K562 (cell line): ENCODE data around the gene EEPD1. TPM values are rescaled to one million over a fixed set of nuclear protein-coding genes. Genes with fewer than 3 reads are reported as not detected.

ENCODE experiments used
- ATAC-seq: fragments of 200-7000 bp; cut with Tn5 transposase; 3 replicates; pipeline ENCODE4 v1.9.1; 2020; ENCODE audit warnings: moderate library complexity
- BruUV-seq: library from RNA; stranded (reverse); fragments of 400-500 nt; replicated peaks from 2 replicates; lab custom pipeline; 2021; lab: Mats Ljungman, UMichigan
- CTCF ChIA-PET: fragments of 300-600 bp; formaldehyde crosslinking; extraction: SDS; loops from one replicate; lab custom pipeline; 2021; ENCODE audit warnings: low intra/inter-chr PET ratio; lab: Yijun Ruan, JAX
- POLR2A ChIA-PET: fragments of 300-600, 350-650 bp; sonication (Branson Sonifier 250); formaldehyde crosslinking; extraction: SDS; loops from one replicate; lab custom pipeline; 2021; ENCODE audit warnings: antibody characterized with exemption, inconsistent platforms; lab: Yijun Ruan, JAX
- DNase-seq, 4 experiments: peaks; one replicate each; pipeline versions ENCODE4 v3.0.0 to v3.0.0-alpha.2; 2011 to 2018; ENCODE audit warnings: low spot score in 3 of 4, mixed read lengths in 3 of 4; ENCODE audit errors: extremely low read depth in 1 of 4
- FAIRE-seq: peaks from 2 replicates; lab custom pipeline; 2011; peaks lifted over from hg19 to GRCh38; lab: Jason Lieb, UNC
- H2AFZ ChIP-seq: 2 replicates; pipeline ENCODE4 v1.6.0; 2011; ENCODE audit warnings: low read depth, low read length, control low read depth, inconsistent platforms
- H3K27ac ChIP-seq: fragments of 200-600 bp; 3 replicates; pipeline ENCODE4 v1.8.0; 2011; ENCODE audit warnings: low read depth, mild to moderate bottlenecking, control low read depth, inconsistent platforms, low read length, moderate library complexity, mixed read lengths; ENCODE audit errors: extremely low read depth
- H3K27me3 ChIP-seq, 2 experiments: fragments of 300-600 bp in 1 of 2; 2 replicates in 1 of 2; 3 replicates in 1 of 2; pipeline versions ENCODE4 v1.6.0 to v1.8.0; 2011; ENCODE audit warnings: inconsistent platforms in 2 of 2, low read length in 2 of 2, mild to moderate bottlenecking in 1 of 2, mixed read lengths in 1 of 2, moderate library complexity in 1 of 2; ENCODE audit not compliant: control insufficient read depth in 2 of 2, insufficient read depth in 2 of 2
- H3K36me3 ChIP-seq: fragments of 300-600 bp; 3 replicates; pipeline ENCODE4 v1.8.0; 2011; ENCODE audit warnings: mild to moderate bottlenecking, low read length, inconsistent platforms; ENCODE audit not compliant: control insufficient read depth, insufficient read depth
- H3K4me1 ChIP-seq, 2 experiments: fragments of 200-600 bp in 1 of 2; replicated peaks in 1 of 2; 2 replicates in 1 of 2; 3 replicates in 1 of 2; pipeline versions ENCODE4 v1.5.1 to v1.8.0; 2011; ENCODE audit warnings: inconsistent platforms in 2 of 2, low read length in 2 of 2, mild to moderate bottlenecking in 1 of 2, mixed read lengths in 1 of 2, moderate library complexity in 1 of 2; ENCODE audit not compliant: control insufficient read depth in 2 of 2, insufficient read depth in 2 of 2
- H3K4me2 ChIP-seq: 2 replicates; pipeline ENCODE4 v1.6.1; 2011; ENCODE audit warnings: low read length, control low read depth, inconsistent platforms, mixed read lengths; ENCODE audit not compliant: insufficient read depth
- H3K4me3 ChIP-seq: fragments of 200-600 bp; sonication (generic), shearing (Covaris generic); 2 replicates; pipeline ENCODE4 v1.5.1; 2016; ENCODE audit warnings: control low read depth, inconsistent platforms
- H3K79me2 ChIP-seq: fragments of 200-600 bp; 3 replicates; pipeline ENCODE4 v1.8.0; 2011; ENCODE audit warnings: low read length, inconsistent platforms; ENCODE audit not compliant: control insufficient read depth, insufficient read depth
- H3K9ac ChIP-seq, 2 experiments: 2 replicates each; pipeline versions ENCODE4 v1.6.0 to v1.6.1; 2011; ENCODE audit warnings: low read depth in 2 of 2, low read length in 2 of 2, control low read depth in 1 of 2, inconsistent platforms in 1 of 2, mild to moderate bottlenecking in 1 of 2, mixed read lengths in 1 of 2; ENCODE audit not compliant: insufficient read depth in 1 of 2
- H3K9me1 ChIP-seq: one replicate; pipeline ENCODE4 v1.6.0; 2011; ENCODE audit warnings: inconsistent platforms, mild to moderate bottlenecking, low read length, moderate library complexity; ENCODE audit not compliant: control insufficient read depth, insufficient read depth
- H3K9me3 ChIP-seq: replicated peaks from 2 replicates; pipeline ENCODE4 v1.5.1; 2011; ENCODE audit warnings: low read depth, low read length, inconsistent platforms; ENCODE audit not compliant: control insufficient read depth, insufficient read depth
- H4K20me1 ChIP-seq: replicated peaks from 2 replicates; pipeline ENCODE4 v1.6.1; 2011; ENCODE audit warnings: low read length, inconsistent platforms, mixed read lengths; ENCODE audit not compliant: control insufficient read depth, insufficient read depth
- CREB3 ChIP-seq: fragments of 450-650 bp; conservative IDR thresholded peaks from 2 replicates; pipeline ENCODE4 v1.6.1; 2016; ENCODE audit warnings: missing genetic modification characterization, low read depth, mild to moderate bottlenecking, missing compliant biosample characterization, moderate library complexity
- CTBP1 ChIP-seq: fragments of 450-650 bp; IDR thresholded peaks from 2 replicates; pipeline ENCODE4 v1.6.1; 2016; ENCODE audit warnings: borderline replicate concordance
- ESRRA ChIP-seq: fragments of 450-650 bp; IDR thresholded peaks from 2 replicates; pipeline ENCODE4 v1.6.1; 2014; ENCODE audit warnings: low read depth, mild to moderate bottlenecking, moderate library complexity, borderline replicate concordance
- GMEB1 ChIP-seq: fragments of 250-450 bp; sonication (Bioruptor Pico); IDR thresholded peaks from 2 replicates; pipeline ENCODE4 v1.4.0; 2020; ENCODE audit warnings: mild to moderate bottlenecking
- HMG20B ChIP-seq: fragments of 250-450 bp; sonication (Bioruptor Pico); IDR thresholded peaks from 2 replicates; pipeline ENCODE4 v1.5.0; 2021; ENCODE audit warnings: mild to moderate bottlenecking
- MTF1 ChIP-seq: fragments of 250-450 bp; sonication (Bioruptor Pico); IDR thresholded peaks from 2 replicates; pipeline ENCODE4 v1.9.0; 2021; ENCODE audit warnings: moderate library complexity, mild to moderate bottlenecking, inconsistent platforms, borderline replicate concordance
- NCOA4 ChIP-seq: fragments of 450-650 bp; IDR thresholded peaks from 2 replicates; pipeline ENCODE4 v1.6.1; 2018; ENCODE audit warnings: mild to moderate bottlenecking; ENCODE audit not compliant: partially characterized antibody
- NFYB ChIP-seq: IDR thresholded peaks from 2 replicates; pipeline ENCODE4 v1.6.1; 2011; ENCODE audit warnings: mild to moderate bottlenecking, moderate library complexity; ENCODE audit not compliant: insufficient read length; ENCODE audit errors: extremely low read depth
- PML ChIP-seq: IDR thresholded peaks from 2 replicates; pipeline ENCODE4 v1.6.1; 2012; ENCODE audit warnings: low read length, inconsistent platforms
- RBBP5 ChIP-seq: fragments of 200-600 bp; sonication (generic); IDR thresholded peaks from 2 replicates; pipeline ENCODE4 v1.6.1; 2012; ENCODE audit warnings: borderline replicate concordance, mild to moderate bottlenecking, low read length, control low read depth, inconsistent platforms; ENCODE audit not compliant: insufficient read depth, poor library complexity, severe bottlenecking
- RFX7 ChIP-seq: fragments of 250-450 bp; sonication (Bioruptor Pico); IDR thresholded peaks from 2 replicates; pipeline ENCODE4 v1.5.1; 2021; ENCODE audit warnings: mild to moderate bottlenecking
- RHOXF2B ChIP-seq: fragments of 250-450 bp; sonication (Bioruptor Pico); conservative IDR thresholded peaks from 2 replicates; pipeline ENCODE4 v1.5.1; 2021
- SETDB1 ChIP-seq: IDR thresholded peaks from one replicate; pipeline ENCODE4 v1.6.1; 2012; ENCODE audit warnings: low read length, control low read depth, inconsistent platforms
- TAF1 ChIP-seq: IDR thresholded peaks from 2 replicates; pipeline ENCODE4 v1.6.1; 2011; ENCODE audit warnings: mild to moderate bottlenecking, low read length, moderate library complexity; ENCODE audit not compliant: insufficient read depth, control insufficient read depth, severe bottlenecking; ENCODE audit errors: extremely low read depth
- YY1 ChIP-seq, 3 experiments: IDR thresholded peaks; 2 replicates each; pipeline ENCODE4 v1.6.1; 2011; ENCODE audit warnings: low read length in 2 of 3, mild to moderate bottlenecking in 2 of 3, moderate library complexity in 2 of 3, borderline replicate concordance in 1 of 3, control low read depth in 1 of 3, low read depth in 1 of 3; ENCODE audit not compliant: insufficient read depth in 3 of 3, insufficient replicate concordance in 2 of 3, control insufficient read depth in 1 of 3, insufficient read length in 1 of 3; ENCODE audit errors: extremely low read depth in 1 of 3
- ZHX1 ChIP-seq: fragments of 150-350 bp; conservative IDR thresholded peaks from 2 replicates; pipeline ENCODE4 v1.6.1; 2014; ENCODE audit warnings: low read length
- ZNF232 ChIP-seq: sonication (generic); formaldehyde crosslinking; IDR thresholded peaks from 2 replicates; pipeline ENCODE4 v1.8.0; 2022; ENCODE audit warnings: mild to moderate bottlenecking, missing genetic modification reagents
- ZNF780A ChIP-seq: fragments of 250-450 bp; sonication (Bioruptor Pico); IDR thresholded peaks from 2 replicates; pipeline ENCODE4 v1.5.0; 2021; ENCODE audit warnings: mild to moderate bottlenecking
- ZSCAN32 ChIP-seq: fragments of 450-650 bp; formaldehyde crosslinking; IDR thresholded peaks from 2 replicates; pipeline ENCODE4 v1.4.0; 2020; ENCODE audit warnings: mild to moderate bottlenecking, moderate library complexity
- WGBS: fragments of 100-300 bp; shearing (Covaris generic); methylation state at CpG from one replicate; pipeline ENCODE4 v1.1.6; 2016; ENCODE audit warnings: low coverage, mixed read lengths; ENCODE audit not compliant: insufficient coverage; ENCODE audit errors: missing lambda C conversion rate; 5-methylcytosine and 5-hydroxymethylcytosine counted together
- in situ Hi-C: fragments of 300-500 bp; cut with MboI; formaldehyde crosslinking; loops from 4 replicates; pipeline ENCODE4 v1.15.0; 2018; ENCODE audit warnings: inconsistent platforms, mixed read lengths
- intact Hi-C: fragments of 100-400 bp; cut with micrococcal nuclease; formaldehyde crosslinking; loops from 2 replicates; pipeline ENCODE4 v1.14.2; 2022
- polyA plus RNA-seq, 8 experiments: library from polyadenylated mRNA; depleted of rRNA in 4 of 8; stranded (reverse) in 5 of 8; unstranded in 3 of 8; fragments of >200 nt; fragmentation: Nextera tagmentation in 2 of 8; fragmentation: Illumina TruSeq in 1 of 8; extraction: Ambion mirVana in 2 of 8; extraction: Trizol in 1 of 8; gene quantifications; 2 replicates each; pipeline versions ENCODE4 v1.2.1 to v1.2.3, GENCODE V29; 2011 to 2014; ENCODE audit warnings: inconsistent platforms in 1 of 8, missing spikeins in 1 of 8
- total RNA-seq, 7 experiments: library from RNA; depleted of rRNA in 6 of 7; stranded (reverse); fragments of >200 nt in 6 of 7; fragmentation: Illumina TruSeq in 2 of 7; extraction: Trizol in 2 of 7; gene quantifications; 2 replicates each; pipeline versions ENCODE4 v1.2.1 to v1.2.3, GENCODE V29; 2011 to 2021; ENCODE audit warnings: low replicate concordance in 1 of 7

EEPD1 gene
- total and polyA plus RNA-seq, 9 of the 15 experiments (the other 6 are each of a cell fraction or from before 2014, with no cell fraction given), result 0.01 to 1.5 (median 0.74) TPM; not detected in 1

- no peak overlapping the region for H3K9ac ChIP-seq
- no peak overlapping the region for H3K4me2 ChIP-seq
- H3K36me3 ChIP-seq, result no peaks in the 10 kb centered on the region
- 46% methylated on average over 3 of the region's 3 CpGs for WGBS
- ChIA-PET CTCF (no interaction called here), POLR2A (no interaction called here)
- H4K20me1 ChIP-seq, result no peaks in the 10 kb centered on the region
- no peaks in the 10 kb centered on the region for H3K9me1 ChIP-seq
- no peak for DNase-seq
- in situ Hi-C loops (no loop called here), intact Hi-C loops (no loop called here)
- H3K27me3 ChIP-seq, result no peaks in the 10 kb centered on the region
- no TSS peak for BruUV-seq
- no peak overlapping the region for H2AFZ ChIP-seq
- no peak for ATAC-seq
- no peak for TF ChIP-seq YY1 (IDR thresholded peaks at IDR 0.05; ENCODE audit: borderline replicate concordance in 1 of 3, control insufficient read depth in 1 of 3, extremely low read depth in 1 of 3, insufficient read depth in 3 of 3, insufficient read length in 1 of 3, insufficient replicate concordance in 2 of 3, low read depth in 1 of 3, low read length in 2 of 3)
- no peak for TF ChIP-seq RHOXF2B (CRISPR knock-in tag)
- no peak for TF ChIP-seq GMEB1 (CRISPR knock-in tag)
- TF ChIP-seq PML, result no peak
- no peak for TF ChIP-seq MTF1 (CRISPR knock-in tag)
- TF ChIP-seq ESRRA, result no peak
- no peak for TF ChIP-seq RFX7
- no peak for TF ChIP-seq HMG20B (CRISPR knock-in tag)
- no peak for TF ChIP-seq RBBP5
- TF ChIP-seq ZHX1, result no peak
- no peak for TF ChIP-seq ZSCAN32 (CRISPR knock-in tag)
- TF ChIP-seq CTBP1, result no peak
- TF ChIP-seq CREB3, result no peak
- no peak for TF ChIP-seq ZNF780A (CRISPR knock-in tag)
- no peak for TF ChIP-seq NFYB
- no peak for TF ChIP-seq TAF1
- TF ChIP-seq ZNF232 (CRISPR knock-in tag), result no peak
- TF ChIP-seq NCOA4, result no peak
- no peak for TF ChIP-seq SETDB1
- H3K79me2 ChIP-seq, result no peaks in the 10 kb centered on the region
- H3K27ac ChIP-seq, result no peak overlapping the region
- H3K4me1 ChIP-seq, result no peaks in the 10 kb centered on the region
- H3K4me3 ChIP-seq, result no peak overlapping the region
- FAIRE-seq, result no peak
- H3K9me3 ChIP-seq, result no peaks in the 10 kb centered on the region
These were observed 185.2 kb downstream of the EEPD1 start for GRCh38 chr7:36338256-36338655.
